WTC11 (cell line): ENCODE results near the gene OPN4.

ENCODE experiments used
- FOXP4 ChIP-seq: sonication (generic); formaldehyde crosslinking; IDR thresholded peaks from 2 replicates; pipeline ENCODE4 v1.8.0; 2022; ENCODE audit warnings: mild to moderate bottlenecking, missing genetic modification reagents
- NFYB ChIP-seq: sonication (generic); formaldehyde crosslinking; conservative IDR thresholded peaks from 2 replicates; pipeline ENCODE4 v1.8.0; 2022; ENCODE audit warnings: low read depth, missing genetic modification reagents
- SP1 ChIP-seq: sonication (generic); formaldehyde crosslinking; conservative IDR thresholded peaks from 2 replicates; pipeline ENCODE4 v1.8.1; 2022; ENCODE audit warnings: missing genetic modification reagents
- ZNF423 ChIP-seq: fragments of 250-450 bp; sonication (Bioruptor Pico); IDR thresholded peaks from 2 replicates; pipeline ENCODE4 v2.1.2; 2022; ENCODE audit warnings: mild to moderate bottlenecking, moderate library complexity
- TF ChIP-seq, protein P1 (sequence below): fragments of 200-600 bp; IDR thresholded peaks from 2 replicates; pipeline ENCODE4 v1.8.0; 2022; ENCODE audit warnings: antibody characterized with exemption

DNA sequence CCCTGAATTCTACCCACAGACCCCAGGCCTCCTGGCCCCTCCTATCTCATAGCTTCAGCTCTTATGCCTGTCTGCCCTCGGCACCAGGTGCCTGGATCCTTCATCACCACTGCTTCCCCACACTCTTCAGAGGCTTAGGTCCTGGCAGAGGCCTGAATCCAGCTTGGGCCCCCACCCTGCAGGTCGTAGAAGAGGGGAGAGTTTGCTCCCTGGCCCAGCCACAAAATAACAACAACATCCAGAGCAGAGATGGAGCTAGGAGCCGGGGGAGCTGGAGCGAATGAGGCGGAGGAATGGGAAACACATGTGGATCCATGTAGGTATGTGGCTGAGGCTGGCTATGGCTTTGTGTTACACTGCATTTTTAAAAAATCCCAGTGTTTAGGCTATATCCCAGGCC is 7.8 kb upstream of the OPN4 start:
- TF ChIP-seq, protein P1, sequence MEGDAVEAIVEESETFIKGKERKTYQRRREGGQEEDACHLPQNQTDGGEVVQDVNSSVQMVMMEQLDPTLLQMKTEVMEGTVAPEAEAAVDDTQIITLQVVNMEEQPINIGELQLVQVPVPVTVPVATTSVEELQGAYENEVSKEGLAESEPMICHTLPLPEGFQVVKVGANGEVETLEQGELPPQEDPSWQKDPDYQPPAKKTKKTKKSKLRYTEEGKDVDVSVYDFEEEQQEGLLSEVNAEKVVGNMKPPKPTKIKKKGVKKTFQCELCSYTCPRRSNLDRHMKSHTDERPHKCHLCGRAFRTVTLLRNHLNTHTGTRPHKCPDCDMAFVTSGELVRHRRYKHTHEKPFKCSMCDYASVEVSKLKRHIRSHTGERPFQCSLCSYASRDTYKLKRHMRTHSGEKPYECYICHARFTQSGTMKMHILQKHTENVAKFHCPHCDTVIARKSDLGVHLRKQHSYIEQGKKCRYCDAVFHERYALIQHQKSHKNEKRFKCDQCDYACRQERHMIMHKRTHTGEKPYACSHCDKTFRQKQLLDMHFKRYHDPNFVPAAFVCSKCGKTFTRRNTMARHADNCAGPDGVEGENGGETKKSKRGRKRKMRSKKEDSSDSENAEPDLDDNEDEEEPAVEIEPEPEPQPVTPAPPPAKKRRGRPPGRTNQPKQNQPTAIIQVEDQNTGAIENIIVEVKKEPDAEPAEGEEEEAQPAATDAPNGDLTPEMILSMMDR = no peak
- TF ChIP-seq ZNF423 (CRISPR knock-in tag) (no peak), FOXP4 (CRISPR knock-in tag) (no peak), SP1 (CRISPR knock-in tag) (no peak), NFYB (no peak)
